GM21515 (cell line): ENCODE data around the gene TMPRSS2.

Experiments
- ATAC-seq: cut with Tn5 transposase; IDR thresholded peaks from one replicate; pipeline ENCODE4 v1.9.1; 2021; ENCODE audit not compliant: unreplicated experiment

Gene TMPRSS2

DNA sequence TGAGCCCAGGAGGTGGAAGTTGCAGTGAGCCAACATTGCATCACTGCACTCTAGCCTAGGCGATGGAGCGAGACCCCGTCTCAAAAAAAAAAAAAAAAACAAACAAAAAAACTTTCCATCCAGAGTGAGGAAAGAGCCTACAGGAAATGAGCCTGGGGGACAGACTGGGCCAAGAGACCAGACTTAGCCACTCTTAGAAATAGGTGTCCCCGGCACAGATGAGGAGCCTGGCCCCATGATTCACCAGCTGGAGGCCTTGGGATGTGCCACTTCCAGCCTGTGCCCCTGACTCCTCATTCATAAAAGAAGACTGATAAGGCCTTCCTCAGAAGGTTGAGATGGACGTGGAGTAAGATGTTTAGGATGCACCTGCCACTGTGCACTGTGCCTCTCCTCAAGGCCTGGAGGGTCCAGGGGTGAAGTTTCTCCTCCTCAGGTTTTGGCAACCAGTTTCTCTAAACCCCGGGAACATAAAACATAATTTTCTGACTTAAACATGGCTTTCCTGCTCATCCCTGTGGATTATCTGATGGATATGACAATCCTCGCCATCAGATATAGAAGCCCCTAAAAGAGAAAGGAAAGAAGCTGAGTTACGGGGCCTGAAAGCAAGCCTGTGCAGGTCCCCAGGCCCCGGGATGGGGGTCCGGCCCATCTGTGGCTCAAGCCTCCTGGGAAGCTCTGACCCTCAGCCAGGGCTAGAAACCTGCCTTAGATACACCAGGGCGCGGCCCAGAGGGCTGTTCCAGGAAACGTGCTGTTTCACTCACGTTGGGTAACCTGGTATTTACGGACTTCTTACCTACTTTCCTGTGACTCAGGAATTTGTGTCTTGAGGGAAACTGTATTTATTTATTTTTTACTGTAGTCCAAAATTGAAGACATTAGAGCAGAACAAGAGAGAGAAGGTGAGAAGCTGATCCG, 55.9 kb downstream of the TMPRSS2 start:
- no peak for ATAC-seq

DNA sequence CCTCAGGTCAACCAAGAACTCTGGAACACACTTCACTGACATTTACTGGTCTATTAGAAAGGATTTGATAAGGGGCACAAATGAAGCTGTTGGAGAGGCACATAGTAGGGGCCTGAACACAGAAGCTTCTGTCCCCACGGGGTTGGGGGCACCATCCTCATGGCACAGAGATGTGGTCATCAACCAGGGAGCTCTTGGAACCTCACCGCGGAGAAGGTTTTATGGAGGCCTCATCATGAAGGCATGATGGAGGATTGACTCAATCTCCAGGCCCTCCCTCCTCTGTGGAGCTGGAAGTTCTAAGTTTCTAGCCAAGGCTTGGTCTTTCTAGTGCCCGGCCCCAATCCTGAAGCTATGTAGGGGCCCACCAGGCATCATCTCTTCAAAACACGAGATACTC, 58.3 kb downstream of the TMPRSS2 start:
- no peak for ATAC-seq

DNA sequence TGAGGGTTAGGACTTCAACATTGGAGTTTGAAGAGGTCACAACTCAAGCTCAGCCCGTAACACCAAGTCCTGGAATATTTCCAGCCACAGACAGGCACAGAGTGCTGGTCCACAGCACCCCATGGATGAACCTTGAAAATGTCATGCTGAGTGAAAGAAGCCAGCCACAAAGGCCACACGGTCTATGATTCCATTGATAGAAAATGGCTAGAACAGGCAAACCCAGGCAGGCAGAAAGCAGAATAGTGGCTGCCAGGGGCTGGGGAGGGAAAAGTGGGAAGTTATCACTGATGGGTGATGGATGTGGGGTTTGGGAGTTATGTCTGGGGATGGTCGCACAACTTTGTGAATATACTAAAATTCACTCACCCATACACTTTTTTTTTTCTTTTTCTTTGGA, 60.6 kb downstream of the TMPRSS2 start:
- ATAC-seq: no peak

DNA sequence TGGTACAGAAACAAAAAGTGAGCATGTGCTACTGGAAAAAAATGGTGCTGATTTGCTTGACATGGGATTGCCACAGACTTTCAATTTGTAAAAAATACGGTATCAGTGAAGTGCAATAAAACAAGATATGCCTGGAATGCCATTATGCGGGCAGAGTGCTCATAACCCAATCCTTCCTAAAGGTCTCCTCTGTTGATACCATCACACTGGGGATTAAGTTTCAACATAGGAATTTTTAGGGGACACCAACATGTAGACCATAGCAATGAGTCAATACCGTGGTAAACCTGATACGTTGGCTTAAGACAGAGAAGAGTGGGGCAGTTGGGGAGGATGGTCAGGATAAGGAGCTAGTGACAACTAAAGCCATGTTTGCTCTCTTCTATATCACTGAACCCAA, 61.4 kb downstream of the TMPRSS2 start:
- no peak for ATAC-seq

DNA sequence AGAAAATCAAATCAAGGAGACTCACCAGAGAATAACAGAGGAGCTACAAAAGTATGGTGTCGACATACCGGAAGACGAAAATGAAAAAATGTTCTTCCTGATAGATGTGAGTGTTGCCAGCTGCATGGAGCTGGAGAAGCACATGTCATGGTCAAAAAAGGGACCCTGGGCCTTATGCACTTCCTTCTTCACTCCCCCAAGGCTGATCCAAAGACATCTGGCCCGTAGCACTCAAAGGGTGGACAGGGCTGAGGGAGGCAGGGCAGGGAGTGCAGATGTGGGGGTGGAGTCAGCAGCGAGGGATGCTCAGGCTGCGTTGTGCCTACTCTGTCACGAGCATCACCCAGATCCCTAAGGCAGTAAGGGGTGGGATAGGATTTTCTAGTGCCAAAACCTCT, 62.5 kb downstream of the TMPRSS2 start:
- ATAC-seq: no peak

DNA sequence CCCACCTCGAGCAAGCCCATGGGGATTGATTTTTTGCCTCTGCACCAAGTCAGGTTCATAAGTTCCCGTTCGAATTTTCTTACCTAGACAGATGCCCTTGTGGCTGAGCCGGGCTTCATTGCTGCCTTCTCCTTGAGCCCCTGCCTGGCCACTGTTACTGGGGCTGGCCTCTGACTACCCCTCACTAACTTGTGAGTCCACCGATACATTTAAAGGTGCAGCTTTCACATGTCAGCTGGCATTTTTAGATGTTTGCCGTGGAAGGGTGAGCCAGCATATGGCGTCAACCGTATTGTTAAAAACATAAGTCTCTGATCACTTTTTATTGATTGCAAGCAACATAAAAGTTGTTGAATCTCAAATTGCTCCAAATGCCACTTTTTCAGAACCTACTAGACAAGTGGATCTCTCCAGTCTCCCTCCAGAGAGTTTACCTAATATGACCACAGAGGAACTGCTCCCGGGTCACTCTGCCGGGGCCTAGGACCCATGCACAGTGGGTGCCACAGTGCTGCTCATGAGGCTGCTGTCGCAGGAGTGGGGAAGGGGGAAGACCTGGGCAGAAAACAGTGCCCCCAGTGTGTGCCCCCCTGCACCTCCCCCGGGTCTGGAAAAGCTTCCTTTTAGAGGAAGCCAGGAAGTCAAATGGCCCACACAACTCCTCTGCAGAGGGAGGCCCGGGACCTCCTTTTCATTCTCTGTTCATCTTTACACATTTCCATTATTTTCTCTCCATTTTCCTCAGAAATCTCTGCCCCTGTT, 63.1 kb downstream of the TMPRSS2 start:
- no peak for ATAC-seq

DNA sequence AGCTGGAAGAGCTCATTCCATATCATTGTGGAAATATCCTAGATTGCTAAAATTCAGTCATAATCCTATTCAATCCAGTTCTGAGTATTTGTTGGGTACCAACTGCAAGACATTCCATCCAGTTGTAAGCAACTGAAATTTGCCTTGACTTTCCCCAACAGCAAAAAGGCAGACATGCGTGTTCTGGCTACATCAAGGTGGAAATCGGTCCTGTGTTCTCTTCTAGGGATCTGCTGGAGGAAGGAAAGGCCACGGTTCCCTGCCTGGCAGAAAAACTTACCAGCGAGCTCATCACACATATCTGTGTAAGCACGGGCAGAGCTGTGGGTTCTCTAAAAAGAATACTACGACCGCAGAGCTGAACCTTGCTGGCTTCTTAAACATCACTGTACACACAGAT, 64.4 kb downstream of the TMPRSS2 start:
- no peak for ATAC-seq

DNA sequence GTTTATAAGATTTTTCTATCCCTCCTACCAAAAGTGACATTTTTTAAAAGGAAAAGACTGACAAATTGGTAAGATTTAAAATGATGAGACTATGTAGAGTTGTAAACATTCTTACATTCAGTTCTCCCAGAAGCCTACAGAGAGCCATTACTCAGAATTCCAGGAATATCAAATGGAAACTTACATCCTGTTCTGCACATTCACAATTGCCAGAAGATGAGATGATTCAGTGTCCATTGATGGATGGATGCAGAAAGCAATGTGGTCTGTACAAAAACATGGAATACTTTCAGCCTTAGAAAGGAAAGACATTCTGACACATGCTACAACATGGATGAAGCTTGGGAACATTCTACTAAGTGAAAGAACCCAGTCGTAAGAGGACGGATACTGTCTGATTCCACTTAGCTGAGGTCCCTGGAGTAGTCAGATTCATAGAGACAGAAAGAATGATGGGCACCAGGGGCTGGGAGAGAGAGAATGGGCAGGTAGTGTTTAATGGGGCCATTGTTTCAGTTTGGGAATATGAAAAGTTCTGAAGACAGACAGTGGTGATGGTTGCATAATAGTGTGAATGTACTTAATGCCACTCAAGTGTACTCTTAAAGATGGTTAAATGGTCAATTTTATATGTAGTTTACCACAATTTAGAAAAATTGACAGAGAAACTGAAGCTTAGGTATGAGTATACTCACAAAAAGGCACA, 65.3 kb downstream of the TMPRSS2 start:
- ATAC-seq: no peak

DNA sequence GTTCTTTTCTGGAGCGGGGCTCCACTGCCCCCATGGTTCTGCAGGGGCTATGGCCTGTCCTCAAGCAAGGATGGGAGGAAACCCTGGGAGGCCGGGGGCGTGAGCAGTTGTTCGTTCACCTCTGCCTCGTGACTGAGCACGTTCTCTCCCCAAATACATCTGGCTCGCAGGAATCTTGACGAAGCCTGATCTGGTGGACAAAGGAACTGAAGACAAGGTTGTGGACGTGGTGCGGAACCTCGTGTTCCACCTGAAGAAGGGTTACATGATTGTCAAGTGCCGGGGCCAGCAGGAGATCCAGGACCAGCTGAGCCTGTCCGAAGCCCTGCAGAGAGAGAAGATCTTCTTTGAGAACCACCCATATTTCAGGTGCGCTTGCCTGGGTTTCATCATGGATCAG, 66.4 kb downstream of the TMPRSS2 start:
- no peak for ATAC-seq

DNA sequence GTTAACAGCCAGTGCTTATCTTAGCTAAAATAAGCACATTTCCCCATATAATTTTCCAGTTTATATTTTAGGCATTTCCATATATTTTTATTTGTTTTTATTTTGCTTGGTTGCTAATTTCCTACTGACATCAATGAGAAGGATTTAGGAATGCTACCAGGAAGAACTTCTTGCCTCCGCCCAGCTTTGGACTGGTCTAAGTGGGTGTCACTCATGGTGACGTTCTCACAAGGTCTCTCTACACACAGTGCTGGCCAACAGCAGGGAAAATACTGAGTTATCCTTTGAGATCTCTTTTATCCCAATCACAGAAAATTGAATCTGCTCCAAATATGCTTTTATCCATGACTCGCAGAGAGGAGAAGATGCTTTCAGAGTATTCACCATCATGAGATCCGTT, 68.7 kb downstream of the TMPRSS2 start:
- ATAC-seq: no peak

DNA sequence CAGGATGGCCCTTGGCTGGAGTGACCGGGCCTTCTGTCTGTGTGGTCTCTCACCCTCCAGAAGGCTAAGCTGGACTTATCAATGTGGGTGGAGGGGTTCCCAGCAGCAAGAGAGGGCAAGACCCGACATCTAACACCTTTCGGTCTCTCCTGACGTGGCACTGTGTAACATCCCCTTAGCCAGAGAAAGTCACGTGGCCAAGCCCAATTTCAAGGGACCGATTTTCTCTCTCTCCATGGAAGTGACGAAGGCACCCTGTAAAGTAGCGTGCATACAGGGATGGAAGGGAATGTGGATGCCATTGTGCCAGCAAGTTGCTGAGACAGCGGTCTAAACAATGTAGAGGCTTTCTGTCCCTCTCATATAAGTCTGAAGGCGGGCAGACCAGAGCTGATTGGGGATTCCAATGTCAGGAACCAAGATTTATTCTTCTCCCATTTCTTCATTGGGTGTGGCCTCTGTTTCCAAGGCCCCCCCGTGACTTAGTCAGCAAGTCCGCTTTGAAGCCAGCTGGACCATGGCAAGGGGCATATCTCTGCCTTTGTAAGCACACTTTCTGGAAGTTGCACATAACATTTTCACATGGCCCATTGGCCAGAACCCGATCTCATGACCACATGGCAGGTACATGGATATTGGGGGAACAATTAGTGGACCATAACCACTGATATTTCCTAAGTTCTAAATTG, 69.4 kb downstream of the TMPRSS2 start:
- ATAC-seq: no peak

DNA sequence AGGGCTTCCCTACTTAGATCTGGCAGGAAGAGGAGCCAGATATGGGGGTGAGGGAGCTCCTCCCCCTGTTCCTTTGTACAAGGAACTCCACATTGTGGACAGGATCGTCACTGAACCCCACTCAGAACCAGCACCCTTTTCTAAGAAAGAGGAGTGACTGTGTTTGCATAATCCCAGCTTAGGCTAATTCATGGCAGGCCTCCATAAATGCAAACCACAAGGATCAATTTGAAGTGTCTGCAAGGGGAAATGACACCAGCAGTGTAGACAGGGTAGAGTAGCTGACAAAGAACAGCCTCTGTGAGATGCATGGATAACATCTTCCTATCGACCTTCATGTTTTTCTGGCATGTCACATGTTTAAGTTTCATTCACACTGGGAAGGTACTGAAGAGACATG, 70.2 kb downstream of the TMPRSS2 start:
- no peak for ATAC-seq

DNA sequence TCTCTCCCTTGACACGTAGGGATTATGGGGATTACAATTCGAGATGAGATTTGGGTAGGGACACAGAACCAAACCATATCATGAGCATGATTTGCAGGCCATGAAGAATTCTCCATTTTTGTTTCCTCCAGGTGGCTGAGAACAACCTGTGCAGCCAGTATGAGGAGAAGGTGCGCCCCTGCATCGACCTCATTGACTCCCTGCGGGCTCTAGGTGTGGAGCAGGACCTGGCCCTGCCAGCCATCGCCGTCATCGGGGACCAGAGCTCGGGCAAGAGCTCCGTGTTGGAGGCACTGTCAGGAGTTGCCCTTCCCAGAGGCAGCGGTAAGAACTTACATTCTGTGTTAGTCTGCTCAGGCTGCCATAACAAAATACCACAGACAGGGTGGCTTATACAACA, 72.3 kb downstream of the TMPRSS2 start:
- ATAC-seq: no peak

DNA sequence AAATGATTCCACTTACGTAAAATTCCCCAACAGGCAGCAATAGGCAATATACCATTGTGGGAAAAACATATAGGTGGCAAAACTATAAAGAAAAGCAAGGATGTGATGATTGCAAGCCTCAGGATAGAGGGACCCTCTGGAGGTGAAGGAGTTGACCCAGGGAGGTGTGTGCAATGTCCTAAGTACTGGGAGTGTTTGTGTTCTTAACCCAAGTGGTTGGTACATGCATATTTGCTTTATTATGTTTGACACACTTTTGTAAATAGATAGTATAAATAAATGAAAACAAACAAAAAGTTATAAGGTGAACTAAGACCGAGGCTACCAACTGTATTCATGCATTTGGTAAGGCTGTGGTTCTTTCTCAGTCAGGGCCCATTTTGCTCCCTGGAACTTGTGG, 74.4 kb downstream of the TMPRSS2 start:
- ATAC-seq: no peak

DNA sequence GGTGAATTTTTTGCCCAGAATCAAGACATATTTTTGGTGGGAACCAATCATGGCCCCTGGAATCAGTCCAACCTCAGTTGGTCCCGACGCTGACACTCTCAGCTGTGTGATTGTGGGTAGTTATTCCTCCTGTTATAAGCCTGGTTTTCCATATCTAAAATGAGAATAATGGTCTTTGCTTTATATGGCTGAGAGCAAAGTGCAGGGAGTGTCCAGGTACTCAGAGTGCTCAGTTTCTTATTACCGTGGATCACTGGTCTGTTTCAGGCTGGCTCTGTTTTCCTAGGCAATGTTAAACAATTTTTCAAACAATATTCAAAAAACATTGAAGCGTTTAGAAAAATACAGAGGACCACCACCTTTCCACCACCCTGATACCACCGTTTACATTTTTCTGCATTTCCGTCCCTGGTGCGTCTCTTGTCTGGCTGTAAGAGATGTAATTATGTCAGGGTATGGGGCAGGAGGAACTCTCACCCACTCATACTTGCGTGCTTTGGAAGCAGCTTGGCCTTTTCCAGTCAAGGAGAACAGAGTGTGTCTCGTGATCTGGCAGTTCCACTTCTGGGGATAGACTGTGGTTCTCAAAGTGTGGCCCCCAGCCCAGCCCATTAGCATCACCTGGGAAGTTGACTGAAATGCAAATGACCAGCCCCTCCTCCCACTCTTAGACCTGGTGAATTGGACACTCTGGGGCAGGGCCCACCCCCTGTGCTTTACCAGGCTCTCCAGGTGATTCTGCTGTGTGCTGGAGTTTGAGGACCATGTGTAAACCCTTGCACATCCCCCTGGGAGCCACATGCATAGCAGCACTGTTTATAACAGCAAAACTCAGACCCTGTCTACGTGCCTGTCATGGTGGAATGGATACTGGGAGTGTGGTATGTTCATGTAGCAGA, 75.1 kb downstream of the TMPRSS2 start:
- no peak for ATAC-seq

DNA sequence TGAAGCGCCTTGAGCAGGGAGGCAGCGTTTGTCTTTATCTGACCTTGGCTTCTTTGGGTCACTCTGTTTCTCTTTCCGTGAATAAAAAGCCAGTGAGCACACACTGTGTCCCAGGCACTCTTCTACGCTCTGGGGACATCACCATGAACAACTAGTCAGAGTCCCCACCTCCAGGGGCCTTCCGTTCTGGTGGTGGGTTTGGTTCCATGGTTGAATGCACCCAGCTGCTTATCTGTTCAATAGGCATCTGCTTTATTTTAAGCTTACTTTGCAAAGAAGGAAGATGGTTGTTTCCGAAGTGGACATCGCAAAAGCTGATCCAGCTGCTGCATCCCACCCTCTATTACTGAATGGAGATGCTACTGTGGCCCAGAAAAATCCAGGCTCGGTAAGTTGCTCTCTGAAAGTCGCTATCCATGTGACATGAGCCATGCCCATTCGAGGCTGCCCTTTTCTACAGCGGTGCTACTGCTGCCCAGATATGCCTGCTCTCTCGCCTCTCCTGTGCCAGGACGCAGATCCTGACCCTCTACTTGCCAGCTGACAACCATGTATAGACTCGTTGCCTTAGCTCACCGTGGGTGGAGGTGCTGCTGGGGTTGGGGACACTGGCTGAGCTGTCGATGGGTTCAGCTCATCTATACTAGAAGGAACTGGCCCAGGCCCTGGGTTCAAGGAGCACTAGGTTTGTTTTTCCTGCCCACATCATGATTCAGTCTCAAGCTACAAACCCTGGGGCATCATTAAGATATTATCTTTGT, 76.0 kb downstream of the TMPRSS2 start:
- ATAC-seq: peak; percentile 67

DNA sequence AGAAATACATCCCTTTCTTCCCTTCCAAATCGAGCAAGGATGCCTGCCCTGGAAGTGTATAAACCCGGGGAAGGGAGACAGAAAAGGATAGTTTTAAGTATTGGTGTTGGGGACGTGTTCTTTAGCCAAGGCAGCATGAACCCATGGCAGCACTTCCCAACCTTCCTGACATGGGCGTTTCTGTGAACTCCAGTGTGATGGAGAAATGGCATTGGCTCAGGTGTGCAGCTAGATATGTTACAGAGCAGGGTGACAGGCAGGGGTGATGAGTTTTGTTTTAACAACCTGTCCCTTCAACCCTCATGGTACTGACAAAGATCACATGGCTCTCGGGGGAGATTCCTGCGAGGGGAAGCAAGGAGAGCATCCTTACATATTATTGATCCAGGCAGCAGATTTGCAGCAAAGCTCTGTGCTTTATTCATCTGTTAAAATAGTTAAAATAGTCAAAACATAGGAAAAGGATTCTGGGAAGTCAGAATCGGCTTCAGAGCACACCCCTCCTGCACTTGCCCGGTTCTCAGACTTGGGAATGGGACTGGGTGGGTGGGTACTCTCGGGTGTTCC, 78.0 kb downstream of the TMPRSS2 start:
- ATAC-seq: no peak

DNA sequence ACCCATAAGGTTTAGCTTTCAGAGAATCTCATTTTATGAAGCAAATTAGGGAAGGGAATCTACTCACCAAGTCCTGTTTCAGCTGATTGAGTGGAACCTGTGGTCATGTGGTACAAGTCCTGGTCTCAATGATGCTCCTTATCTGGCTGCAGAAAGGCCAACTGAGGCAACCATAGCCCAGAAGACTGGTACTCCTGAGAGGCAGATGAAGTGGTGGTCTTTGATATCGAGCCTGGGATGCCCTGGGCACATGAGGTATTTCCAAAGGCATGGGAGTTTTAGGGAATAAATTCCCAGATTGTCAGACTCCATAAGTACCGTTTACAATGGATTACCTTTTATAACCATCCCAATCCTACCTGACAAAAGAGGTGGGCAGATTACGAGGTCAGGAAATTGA, 78.7 kb downstream of the TMPRSS2 start:
- ATAC-seq: no peak

DNA sequence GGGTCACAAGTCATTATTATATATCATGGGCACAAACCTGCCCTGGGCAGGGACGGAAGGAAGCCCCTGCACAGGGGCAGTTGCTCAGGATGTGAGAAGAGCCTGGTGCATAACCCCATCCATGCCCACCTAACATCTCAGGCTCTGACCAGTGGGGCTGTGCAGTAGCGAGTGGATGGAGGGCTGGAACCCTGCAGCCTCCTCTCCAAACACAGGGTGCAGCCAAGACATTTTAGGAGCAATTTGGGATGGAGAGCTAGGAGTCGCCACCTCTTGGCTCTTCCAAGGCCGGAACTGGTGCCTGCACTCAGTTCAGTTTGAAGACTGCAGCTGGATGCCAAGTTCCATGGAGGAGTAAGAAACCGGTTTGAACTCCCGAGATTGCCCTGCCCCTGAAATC, 79.1 kb downstream of the TMPRSS2 start:
- ATAC-seq: no peak
